ENCODE data around the gene ELANE.

ELANE gene

DNA sequence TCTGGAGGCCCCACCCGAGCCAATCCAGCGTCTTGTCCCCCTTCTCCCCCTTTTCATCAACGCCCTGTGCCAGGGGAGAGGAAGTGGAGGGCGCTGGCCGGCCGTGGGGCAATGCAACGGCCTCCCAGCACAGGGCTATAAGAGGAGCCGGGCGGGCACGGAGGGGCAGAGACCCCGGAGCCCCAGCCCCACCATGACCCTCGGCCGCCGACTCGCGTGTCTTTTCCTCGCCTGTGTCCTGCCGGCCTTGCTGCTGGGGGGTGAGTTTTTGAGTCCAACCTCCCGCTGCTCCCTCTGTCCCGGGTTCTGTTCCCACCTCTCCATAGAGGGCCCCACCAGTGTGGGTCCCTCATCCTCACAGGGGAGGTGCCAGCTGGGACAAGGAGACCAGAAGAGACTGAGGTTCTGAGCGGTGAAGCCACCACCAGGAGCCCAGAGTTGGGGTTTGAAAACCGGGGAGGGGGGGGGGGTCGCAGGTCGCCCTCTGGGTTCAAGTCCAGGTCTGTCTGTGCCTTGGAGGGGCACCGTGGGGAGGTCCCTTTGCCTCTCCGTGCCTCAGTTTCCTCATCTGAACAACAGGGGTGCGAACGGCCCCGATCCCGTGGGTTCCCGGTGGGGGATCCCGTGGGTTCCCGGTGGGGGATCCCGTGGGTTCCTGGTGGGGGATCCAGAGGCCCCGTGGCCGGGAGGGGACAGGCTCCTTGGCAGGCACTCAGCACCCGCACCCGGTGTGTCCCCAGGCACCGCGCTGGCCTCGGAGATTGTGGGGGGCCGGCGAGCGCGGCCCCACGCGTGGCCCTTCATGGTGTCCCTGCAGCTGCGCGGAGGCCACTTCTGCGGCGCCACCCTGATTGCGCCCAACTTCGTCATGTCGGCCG is at the start of gene ELANE:
Gene ELANE (plus strand): TSS at position 168 of the 878 bp plus-strand sequence. CDS start 26 bp downstream, at position 194.
- DNase-seq, result no peak

DNA sequence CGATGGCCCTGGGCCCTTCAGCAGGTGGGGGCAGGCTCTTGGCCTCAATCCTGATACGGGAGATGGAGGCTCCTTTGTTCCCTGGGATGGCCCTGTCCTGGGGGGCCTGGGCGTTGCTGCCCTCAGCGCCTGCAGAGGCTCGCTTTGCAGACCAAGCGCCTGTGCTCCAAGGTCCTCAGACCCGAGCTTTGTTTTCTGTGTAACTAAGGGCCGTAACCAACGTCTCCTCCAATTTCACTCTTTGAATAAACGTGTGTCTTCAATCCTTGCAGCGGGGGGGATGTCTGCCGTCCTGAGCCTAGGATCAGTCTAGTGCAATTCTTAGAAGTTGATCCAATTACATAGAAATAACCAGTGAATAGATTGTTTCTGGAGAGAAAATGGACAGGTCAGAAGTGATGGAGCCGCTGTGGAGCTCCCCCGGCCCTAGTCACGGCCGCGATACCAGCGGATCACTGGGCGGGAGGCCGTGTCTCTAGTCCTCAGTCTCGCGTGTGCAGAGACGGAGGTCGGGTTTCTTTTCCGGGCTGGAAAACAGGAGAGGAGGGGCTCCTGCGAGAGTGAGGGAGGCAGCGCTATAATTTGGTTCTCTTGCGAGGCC is 49.5 kb upstream of the ELANE start:
- DNase-seq, result no peak

GRCh38 chr19:803099-803561 is 49.0 kb upstream of the ELANE start:
- no peak for DNase-seq

- DNase-seq, result no peak
These were observed 48.3 kb upstream of the ELANE start for GRCh38 chr19:803686-804418.

DNA sequence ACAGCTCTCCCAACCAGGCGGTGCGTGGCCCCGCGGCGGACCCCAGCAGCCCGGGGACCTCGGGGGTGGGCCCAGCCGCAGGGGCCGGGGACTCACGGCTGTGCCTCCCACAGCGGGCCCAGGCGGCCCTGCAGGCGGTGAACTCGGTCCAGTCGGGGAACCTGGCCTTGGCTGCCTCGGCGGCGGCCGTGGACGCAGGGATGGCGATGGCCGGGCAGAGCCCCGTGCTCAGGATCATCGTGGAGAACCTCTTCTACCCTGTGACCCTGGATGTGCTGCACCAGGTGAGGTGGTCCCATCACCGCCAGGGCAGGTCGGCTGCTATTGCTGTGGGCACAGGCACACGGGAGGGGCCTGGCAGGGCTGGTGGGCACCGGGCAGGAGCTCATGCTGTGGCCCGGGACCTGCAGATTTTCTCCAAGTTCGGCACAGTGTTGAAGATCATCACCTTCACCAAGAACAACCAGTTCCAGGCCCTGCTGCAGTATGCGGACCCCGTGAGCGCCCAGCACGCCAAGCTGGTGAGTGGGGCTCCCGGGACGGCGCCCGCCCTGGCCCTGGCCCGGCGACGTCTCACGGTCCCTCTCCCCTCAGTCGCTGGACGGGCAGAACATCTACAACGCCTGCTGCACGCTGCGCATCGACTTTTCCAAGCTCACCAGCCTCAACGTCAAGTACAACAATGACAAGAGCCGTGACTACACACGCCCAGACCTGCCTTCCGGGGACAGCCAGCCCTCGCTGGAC is 47.5 kb upstream of the ELANE start:
- DNase-seq, result no peak

DNA sequence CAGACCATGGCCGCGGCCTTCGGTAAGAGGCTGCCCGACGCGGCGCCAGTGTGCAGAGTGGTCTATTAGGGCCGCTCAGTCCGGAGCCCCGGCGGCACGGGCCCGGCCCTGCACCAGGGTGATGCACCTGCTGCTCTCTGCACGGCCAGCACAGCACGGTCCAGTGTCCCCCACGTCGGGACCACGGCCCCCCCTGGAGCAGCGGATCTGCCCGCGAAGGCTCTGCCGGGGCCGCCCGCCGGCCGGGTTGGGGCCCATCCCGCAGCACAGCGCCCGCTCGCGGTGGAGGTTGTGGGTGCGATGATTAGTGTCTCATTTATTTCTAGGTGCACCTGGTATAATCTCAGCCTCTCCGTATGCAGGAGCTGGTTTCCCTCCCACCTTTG is 46.9 kb upstream of the ELANE start:
- no peak for DNase-seq

DNA sequence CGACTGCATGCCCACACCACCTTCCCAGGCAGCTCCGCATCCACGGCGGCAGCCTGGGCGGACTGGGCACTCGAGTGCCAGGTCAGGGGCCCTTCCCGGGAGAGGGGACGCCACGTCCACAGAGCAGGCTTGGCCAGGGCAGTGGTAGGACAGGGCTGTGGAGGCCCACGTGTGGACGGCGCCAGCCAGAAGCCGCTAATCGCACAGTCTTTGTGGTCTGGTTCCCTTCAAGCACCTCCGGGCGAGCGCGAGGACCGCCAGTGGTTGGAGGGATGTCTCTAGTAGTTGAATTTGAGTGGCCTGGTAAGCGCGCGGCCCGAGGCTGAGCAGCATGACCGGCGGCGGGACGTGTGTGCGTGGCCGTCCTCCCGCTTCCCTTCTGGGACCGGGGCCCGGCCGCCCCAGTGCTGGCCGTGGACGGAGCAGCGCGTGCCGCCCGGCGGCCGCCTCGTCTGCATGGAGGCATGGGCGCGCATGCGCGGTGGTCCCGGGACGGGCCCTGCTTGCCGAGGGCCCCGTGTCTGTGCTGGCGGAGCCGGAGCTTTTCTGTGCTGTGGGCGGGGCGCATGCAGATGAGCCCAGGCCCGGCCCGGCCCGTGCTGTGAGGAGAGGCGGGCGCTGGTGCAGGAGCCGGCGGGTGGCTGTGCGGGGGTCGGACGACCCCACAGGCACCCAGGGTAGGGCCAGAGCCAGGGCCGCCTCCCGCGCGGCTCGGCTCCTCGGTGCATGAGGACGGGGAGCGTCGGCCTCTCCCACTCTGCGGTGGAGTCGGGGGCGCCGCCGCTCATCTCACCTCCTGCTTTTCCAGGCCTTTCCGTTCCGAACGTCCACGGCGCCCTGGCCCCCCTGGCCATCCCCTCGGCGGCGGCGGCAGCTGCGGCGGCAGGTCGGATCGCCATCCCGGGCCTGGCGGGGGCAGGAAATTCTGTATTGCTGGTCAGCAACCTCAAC is 46.2 kb upstream of the ELANE start:
- no peak for DNase-seq

DNA sequence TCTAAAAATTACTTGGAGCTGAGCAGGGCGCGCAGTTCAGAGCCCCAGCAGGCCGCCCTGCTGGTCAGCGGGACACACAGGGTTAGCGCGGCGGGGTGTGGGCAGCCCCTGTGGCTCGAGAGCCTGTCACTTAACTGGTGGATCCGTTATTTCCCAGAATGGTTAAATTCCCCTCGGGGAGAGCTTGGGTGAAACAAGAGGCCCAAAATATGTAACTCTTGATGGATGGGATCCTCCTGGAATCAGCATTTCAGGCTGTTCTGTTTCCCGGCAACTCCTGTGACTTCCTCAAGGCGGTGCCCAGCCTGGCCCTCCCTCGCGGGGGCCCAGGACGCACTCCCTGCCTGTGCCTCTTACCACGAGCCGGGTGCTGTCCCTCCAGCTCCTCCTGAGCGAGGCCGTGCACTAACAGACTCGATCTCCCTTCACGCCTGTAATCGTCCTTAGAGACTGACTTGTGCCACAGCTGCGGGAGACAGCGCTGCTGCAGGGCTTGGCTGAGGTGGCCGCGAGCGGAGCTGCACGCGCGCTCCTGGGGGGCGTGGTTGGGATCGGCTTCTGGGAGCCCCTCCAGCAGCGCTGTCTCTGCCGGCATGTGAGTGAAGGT is 45.2 kb upstream of the ELANE start:
- DNase-seq, result no peak

- no peak for DNase-seq
These were observed 44.3 kb upstream of the ELANE start for GRCh38 chr19:807627-808422.

DNA sequence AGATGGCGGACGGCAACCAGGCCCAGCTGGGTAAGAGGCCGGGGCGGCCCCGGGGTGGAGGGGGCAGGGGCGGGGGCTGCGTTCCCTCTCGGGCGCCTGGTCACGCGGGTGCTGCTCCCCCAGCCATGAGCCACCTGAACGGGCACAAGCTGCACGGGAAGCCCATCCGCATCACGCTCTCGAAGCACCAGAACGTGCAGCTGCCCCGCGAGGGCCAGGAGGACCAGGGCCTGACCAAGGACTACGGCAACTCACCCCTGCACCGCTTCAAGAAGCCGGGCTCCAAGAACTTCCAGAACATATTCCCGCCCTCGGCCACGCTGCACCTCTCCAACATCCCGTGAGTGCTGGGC is 43.7 kb upstream of the ELANE start:
- no peak for DNase-seq

- no peak for DNase-seq
These were observed 41.8 kb upstream of the ELANE start for GRCh38 chr19:810077-810855.

DNA sequence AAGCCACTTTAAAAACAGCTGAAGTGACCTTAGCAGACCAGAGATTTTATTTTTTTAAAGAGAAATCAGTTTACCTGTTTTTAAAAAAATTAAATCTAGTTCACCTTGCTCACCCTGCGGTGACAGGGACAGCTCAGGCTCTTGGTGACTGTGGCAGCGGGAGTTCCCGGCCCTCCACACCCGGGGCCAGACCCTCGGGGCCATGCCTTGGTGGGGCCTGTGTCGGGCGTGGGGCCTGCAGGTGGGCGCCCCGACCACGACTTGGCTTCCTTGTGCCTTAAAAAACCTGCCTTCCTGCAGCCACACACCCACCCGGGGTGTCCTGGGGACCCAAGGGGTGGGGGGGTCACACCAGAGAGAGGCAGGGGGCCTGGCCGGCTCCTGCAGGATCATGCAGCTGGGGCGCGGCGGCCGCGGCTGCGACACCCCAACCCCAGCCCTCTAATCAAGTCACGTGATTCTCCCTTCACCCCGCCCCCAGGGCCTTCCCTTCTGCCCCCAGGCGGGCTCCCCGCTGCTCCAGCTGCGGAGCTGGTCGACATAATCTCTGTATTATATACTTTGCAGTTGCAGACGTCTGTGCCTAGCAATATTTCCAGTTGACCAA is 41.1 kb upstream of the ELANE start:
- DNase-seq, result no peak

GRCh38 chr19:811506-812048 is 40.5 kb upstream of the ELANE start:
- no peak for DNase-seq

- DNase-seq, result no peak
These were observed 39.9 kb upstream of the ELANE start for GRCh38 chr19:812049-812746.

- no peak for DNase-seq
These were observed 39.3 kb upstream of the ELANE start for GRCh38 chr19:812747-813218.

GRCh38 chr19:813219-814151 is 38.6 kb upstream of the ELANE start:
- no peak for DNase-seq
